Activated CD4-positive, alpha-beta T cell treated with anti-CD3 and anti-CD28 coated beads, Interleukin-2, amount 50 U/mL, for 48 hours (primary cell): ENCODE results near the gene ATP2C2.
"Not testable (repeated sequence)": the region's sequence is repeated elsewhere in the genome, so short reads cannot be mapped to it uniquely, and the experiment has no call there.

ENCODE experiments used
- DNase-seq, 2 experiments: peaks; one replicate each; pipeline ENCODE4 v3.0.0-alpha.2; 2020

The ATP2C2 gene

GRCh38 chr16:84368308-84368996, at the start of gene ATP2C2:
ATP2C2 (plus strand) TSS chr16:84368538; CDS start chr16:84368616, 78 bp downstream.
- DNase-seq, result no peak

GRCh38 chr16:84319146-84319760, 49.1 kb upstream of the ATP2C2 start:
- no peak for DNase-seq

- no peak for DNase-seq
Observed at GRCh38 chr16:84320511-84320910, 47.8 kb upstream of the ATP2C2 start.

- DNase-seq, result no peak
Observed at GRCh38 chr16:84321932-84322331, 46.4 kb upstream of the ATP2C2 start.

GRCh38 chr16:84322749-84323148, 45.6 kb upstream of the ATP2C2 start:
- DNase-seq, result no peak

GRCh38 chr16:84323606-84324005, 44.7 kb upstream of the ATP2C2 start:
- no peak for DNase-seq

GRCh38 chr16:84324434-84325262, 43.7 kb upstream of the ATP2C2 start:
- DNase-seq, result no peak

- DNase-seq, result no peak
Observed at GRCh38 chr16:84326545-84326944, 41.8 kb upstream of the ATP2C2 start.

GRCh38 chr16:84327926-84328505, 40.3 kb upstream of the ATP2C2 start:
- no peak for DNase-seq

- DNase-seq, result no peak
Observed at GRCh38 chr16:84329016-84329415, 39.3 kb upstream of the ATP2C2 start.

- no peak for DNase-seq
Observed at GRCh38 chr16:84329843-84330684, 38.3 kb upstream of the ATP2C2 start.

- no peak for DNase-seq
Observed at GRCh38 chr16:84330685-84331050, 37.7 kb upstream of the ATP2C2 start.

GRCh38 chr16:84331998-84332780, 36.1 kb upstream of the ATP2C2 start:
- DNase-seq, result no peak

GRCh38 chr16:84332975-84333684, 35.2 kb upstream of the ATP2C2 start:
- no peak for DNase-seq

GRCh38 chr16:84334058-84334457, 34.3 kb upstream of the ATP2C2 start:
- no peak for DNase-seq

GRCh38 chr16:84334482-84334881, 33.9 kb upstream of the ATP2C2 start:
- no peak for DNase-seq

GRCh38 chr16:84337236-84337635, 31.1 kb upstream of the ATP2C2 start:
- DNase-seq, result not testable (repeated sequence)

GRCh38 chr16:84339311-84339710, 29.0 kb upstream of the ATP2C2 start:
- no peak for DNase-seq

GRCh38 chr16:84339766-84340165, 28.6 kb upstream of the ATP2C2 start:
- DNase-seq, result no peak

- DNase-seq, result no peak
Observed at GRCh38 chr16:84340325-84341040, 27.9 kb upstream of the ATP2C2 start.
